PC-9 (cell line): Measurements from ENCODE around the gene PTPRM. TPM values are rescaled to one million over a fixed set of nuclear protein-coding genes. Genes with fewer than 3 reads are reported as not detected.

ENCODE experiments used
- BruUV-seq: library from RNA; stranded (reverse); fragments of 400-500 nt; replicated peaks from 2 replicates; lab custom pipeline; 2021; lab: Mats Ljungman, UMichigan
- CTCF ChIA-PET: fragments of 300-600 bp; sonication (Branson Sonifier 250); formaldehyde crosslinking; loops from one replicate; lab custom pipeline; 2022; ENCODE audit warnings: antibody characterized with exemption; lab: Charles Lee
- POLR2A ChIA-PET: fragments of 300-600 bp; sonication (Branson Sonifier 250); formaldehyde crosslinking; loops from one replicate; lab custom pipeline; 2022; ENCODE audit warnings: antibody characterized with exemption; ENCODE audit not compliant: unreplicated experiment; lab: Charles Lee
- DNase-seq, 2 experiments: peaks; one replicate each; pipeline versions ENCODE4 v3.0.0 to v3.0.0-alpha.2; 2015 to 2022; ENCODE audit warnings: mixed read lengths in 1 of 2
- H2AFZ ChIP-seq: fragments of 200-600 bp; sonication (generic); 2 replicates; pipeline ENCODE4 v1.8.1; 2017; ENCODE audit warnings: antibody characterized with exemption
- H3F3A ChIP-seq: fragments of 200-600 bp; sonication (generic); 2 replicates; pipeline ENCODE4 v1.8.1; 2017; ENCODE audit warnings: antibody characterized with exemption, mild to moderate bottlenecking, low read depth; ENCODE audit not compliant: insufficient read depth
- H3K27ac ChIP-seq: fragments of 200-600 bp; sonication (generic); 2 replicates; pipeline ENCODE4 v1.6.1; 2016; ENCODE audit warnings: mixed run types
- H3K27me3 ChIP-seq: fragments of 200-600 bp; sonication (generic); 2 replicates; pipeline ENCODE4 v1.6.1; 2016; ENCODE audit warnings: low read depth, mixed run types; ENCODE audit not compliant: insufficient read depth
- H3K36me3 ChIP-seq: fragments of 200-600 bp; sonication (generic); 2 replicates; pipeline ENCODE4 v1.6.1; 2016; ENCODE audit warnings: low read depth, mixed run types
- H3K4me1 ChIP-seq: fragments of 200-600 bp; sonication (generic); replicated peaks from 2 replicates; pipeline ENCODE4 v1.6.1; 2016; ENCODE audit warnings: mixed run types; ENCODE audit not compliant: insufficient read depth
- H3K4me2 ChIP-seq: fragments of 200-600 bp; sonication (generic); 2 replicates; pipeline ENCODE4 v1.6.1; 2017; ENCODE audit warnings: mixed run types
- H3K4me3 ChIP-seq: fragments of 200-600 bp; sonication (generic); 2 replicates; pipeline ENCODE4 v1.6.1; 2016; ENCODE audit warnings: mixed run types
- H3K79me2 ChIP-seq: fragments of 200-600 bp; sonication (generic); 2 replicates; pipeline ENCODE4 v1.6.1; 2017; ENCODE audit warnings: low read depth, mixed run types
- H3K9me2 ChIP-seq: fragments of 200-600 bp; sonication (generic); 2 replicates; pipeline ENCODE4 v1.8.1; 2017; ENCODE audit warnings: mild to moderate bottlenecking; ENCODE audit not compliant: insufficient read depth
- H3K9me3 ChIP-seq: fragments of 200-600 bp; sonication (generic); 2 replicates; pipeline ENCODE4 v1.8.1; 2016; ENCODE audit warnings: low read depth; ENCODE audit not compliant: insufficient read depth
- H4K20me1 ChIP-seq: fragments of 200-600 bp; sonication (generic); 2 replicates; pipeline ENCODE4 v1.8.1; 2017; ENCODE audit not compliant: insufficient read depth
- CTCF ChIP-seq: fragments of 200-600 bp; sonication (generic); conservative IDR thresholded peaks from 2 replicates; pipeline ENCODE4 v1.6.1; 2017; ENCODE audit warnings: mixed run types, antibody characterized with exemption, mild to moderate bottlenecking, moderate library complexity
- EZH2 ChIP-seq: fragments of 200-600 bp; sonication (generic); IDR thresholded peaks from 2 replicates; pipeline ENCODE4 v1.8.0; 2017; ENCODE audit warnings: antibody characterized with exemption, low read depth
- intact Hi-C: fragments of 100-400 bp; cut with micrococcal nuclease; formaldehyde crosslinking; loops from one replicate; pipeline ENCODE4 v1.10.0; 2022; ENCODE audit not compliant: unreplicated experiment
- total RNA-seq: library from RNA; stranded (reverse); gene quantifications from 2 replicates; pipeline ENCODE4 v1.2.3, GENCODE V29; 2021

PTPRM gene
- total RNA-seq, 1 experiment from 2014 or later: 32.5 TPM

GRCh38 chr18:7657050-7657449 lies 89.9 kb downstream of the PTPRM start:
- Histone ChIP-seq H3F3A (no peaks in the 10 kb centered on the region), H3K79me2 (no peaks in the 10 kb centered on the region), H3K4me3 (no peak overlapping the region), H4K20me1 (no peaks in the 10 kb centered on the region), H3K27me3 (no peaks in the 10 kb centered on the region), H3K36me3 (no peaks in the 10 kb centered on the region), H3K9me3 (no peaks in the 10 kb centered on the region), H3K27ac (no peak overlapping the region), H3K4me1 (no peaks in the 10 kb centered on the region), H3K4me2 (no peak overlapping the region), H3K9me2 (no peaks in the 10 kb centered on the region), H2AFZ (no peak overlapping the region)
- ChIA-PET CTCF (no interaction called here), POLR2A (interaction anchor here (0.7 kb wide), 1 partner anchor 339 kb away, joined by 4 read pairs; no protein-coding TSS in a partner anchor)
- TF ChIP-seq EZH2 (no peak), CTCF (no peak)
- no TSS peak for BruUV-seq
- intact Hi-C loops: no loop called here
- no peak for DNase-seq

DNA sequence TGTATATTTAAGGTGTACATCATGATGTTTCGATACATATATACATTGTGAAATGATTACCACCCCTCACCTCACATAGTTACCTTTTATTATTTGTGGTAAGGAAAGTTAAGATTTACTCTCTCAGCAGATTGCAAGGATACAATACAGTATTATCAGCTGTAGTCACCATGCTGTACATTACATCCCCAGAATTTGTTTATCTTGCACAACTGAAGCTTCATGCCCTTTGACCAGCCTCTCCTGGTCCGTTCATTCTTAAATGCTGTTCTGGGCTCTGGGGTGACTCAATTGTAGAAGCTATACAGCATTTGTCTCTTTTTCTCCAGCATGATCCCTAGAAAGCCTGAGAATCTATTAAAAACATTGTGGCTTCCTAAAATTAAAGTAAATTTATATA lies 90.8 kb downstream of the PTPRM start:
- CTCF ChIA-PET: no interaction called here
- Histone ChIP-seq H3F3A (no peaks in the 10 kb centered on the region), H3K4me3 (no peak overlapping the region), H2AFZ (no peak overlapping the region), H3K27me3 (no peaks in the 10 kb centered on the region), H3K36me3 (no peaks in the 10 kb centered on the region), H3K9me3 (no peaks in the 10 kb centered on the region), H4K20me1 (no peaks in the 10 kb centered on the region), H3K27ac (no peak overlapping the region), H3K9me2 (no peaks in the 10 kb centered on the region), H3K4me2 (no peak overlapping the region), H3K79me2 (no peaks in the 10 kb centered on the region), H3K4me1 (no peaks in the 10 kb centered on the region)
- BruUV-seq: no TSS peak
- POLR2A ChIA-PET: no interaction called here
- TF ChIP-seq CTCF: no peak
- no peak for TF ChIP-seq EZH2
- no peak for DNase-seq
- intact Hi-C loops: no loop called here

DNA sequence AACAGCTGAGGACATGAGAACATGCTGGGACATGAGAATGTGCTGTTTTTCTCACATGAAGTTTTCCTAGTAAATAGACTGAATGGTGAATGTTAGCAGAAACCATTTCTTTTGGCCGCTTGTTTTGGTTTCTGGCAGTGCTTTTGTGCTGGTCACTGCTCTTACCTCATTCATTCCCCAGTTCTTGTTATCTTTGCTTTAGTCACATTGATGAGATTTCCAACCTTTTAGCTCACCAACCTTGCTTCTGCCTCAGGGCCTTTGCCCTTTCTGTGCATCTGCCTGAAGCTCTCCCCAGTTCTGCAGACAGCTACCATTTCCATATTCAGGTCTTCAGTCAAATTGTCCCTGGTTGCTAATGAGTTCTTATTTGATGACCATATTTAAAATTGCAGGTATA lies 91.6 kb downstream of the PTPRM start:
- Histone ChIP-seq H3K9me3 (no peaks in the 10 kb centered on the region), H3K79me2 (no peaks in the 10 kb centered on the region), H3K4me3 (no peak overlapping the region), H3K4me1 (no peaks in the 10 kb centered on the region), H4K20me1 (no peaks in the 10 kb centered on the region), H3K27ac (no peak overlapping the region), H2AFZ (no peak overlapping the region), H3K27me3 (no peaks in the 10 kb centered on the region), H3K4me2 (no peak overlapping the region), H3F3A (no peaks in the 10 kb centered on the region), H3K36me3 (no peaks in the 10 kb centered on the region), H3K9me2 (no peaks in the 10 kb centered on the region)
- BruUV-seq: no TSS peak
- intact Hi-C loops: no loop called here
- DNase-seq: no peak
- TF ChIP-seq EZH2: no peak
- TF ChIP-seq CTCF: no peak
- CTCF ChIA-PET: no interaction called here
- POLR2A ChIA-PET: no interaction called here
